ENCODE data around the gene RAB35. TPM values are rescaled to one million over a fixed set of nuclear protein-coding genes. Genes with fewer than 3 reads are reported as not detected.

RAB35 gene
- total and polyA plus RNA-seq, 2 experiments from 2014 or later, result 9.9 to 16.9 TPM

GRCh38 chr12:120064054-120064940, 52.3 kb downstream of the RAB35 start (continued):
- no peak for TF ChIP-seq CTCF (conservative IDR thresholded peaks at IDR 0.05; ENCODE audit: low read depth in 2 of 2)
- TF ChIP-seq POLR2AphosphoS5 (IDR thresholded peaks at IDR 0.05; ENCODE audit: low read depth), result no peak
- TF ChIP-seq EZH2phosphoT487 (IDR thresholded peaks at IDR 0.05; ENCODE audit: unreplicated experiment), result no peak

GRCh38 chr12:120062976-120063579, 53.5 kb downstream of the RAB35 start:
- TF ChIP-seq CREB1 (CRISPR knock-in tag; IDR thresholded peaks at IDR 0.05; ENCODE audit: low read depth) (no peak), POLR2AphosphoS5 (IDR thresholded peaks at IDR 0.05; ENCODE audit: low read depth) (no peak), JUNB (IDR thresholded peaks at IDR 0.05; ENCODE audit: unreplicated experiment) (no peak), EZH2 (IDR thresholded peaks at IDR 0.05; ENCODE audit: low read depth, unreplicated experiment) (no peak), ZNF462 (CRISPR knock-in tag; IDR thresholded peaks at IDR 0.05) (no peak), ETS1 (IDR thresholded peaks at IDR 0.05) (no peak), CTCF (conservative IDR thresholded peaks at IDR 0.05; ENCODE audit: low read depth in 2 of 2) (no peak), ZNF331 (CRISPR knock-in tag; IDR thresholded peaks at IDR 0.05; ENCODE audit: low read depth) (no peak), ZNF114 (CRISPR knock-in tag; IDR thresholded peaks at IDR 0.05) (no peak), NANOG (IDR thresholded peaks at IDR 0.05; ENCODE audit: borderline replicate concordance) (no peak), STAT1 (IDR thresholded peaks at IDR 0.05; ENCODE audit: unreplicated experiment) (no peak)
- no peak overlapping the region for H3K4me3 Mint-ChIP-seq
- H3K27ac Mint-ChIP-seq, result no peak overlapping the region

More at GRCh38 chr12:120062976-120063579, 53.5 kb downstream of the RAB35 start:
- Histone ChIP-seq H3K79me2 (replicated peaks; ENCODE audit: insufficient read depth) (no peaks in the 10 kb centered on the region), H3K4me2 (no peak overlapping the region), H3K9me2 (ENCODE audit: insufficient read depth) (no peaks in the 10 kb centered on the region), H3K36me3 (ENCODE audit: insufficient read depth) (no peaks in the 10 kb centered on the region), H3K27me3 (ENCODE audit: insufficient read depth) (no peaks in the 10 kb centered on the region), H3K4me1 (ENCODE audit: insufficient read depth) (no peaks in the 10 kb centered on the region), H3K4me3 (no peak overlapping the region), H2AFZ (no peak overlapping the region), H3F3A (replicated peaks; ENCODE audit: low read depth) (no peaks in the 10 kb centered on the region), H4K20me1 (replicated peaks; ENCODE audit: insufficient read depth) (no peaks in the 10 kb centered on the region; the same call in 1 of the 2 replicates), H3K27ac (ENCODE audit: low read depth) (no peak overlapping the region)
- H3K27me3 Mint-ChIP-seq (ENCODE audit: insufficient read depth, low read depth, poor library complexity), result peaks cover 7% of the 10 kb centered on the region
- ATAC-seq, result no peak
- H3K9me3 Mint-ChIP-seq, result no peaks in the 10 kb centered on the region
- peaks cover 9% of the 10 kb centered on the region for H3K4me1 Mint-ChIP-seq
- H3K36me3 Mint-ChIP-seq (ENCODE audit: low read depth), result no peaks in the 10 kb centered on the region
- no peak for DNase-seq (ENCODE audit: low spot score)

All from GM23338 (cell line).